Neural cell (in vitro differentiated cells): Measurements from ENCODE around the gene MRPL22. TPM values are rescaled to one million over a fixed set of nuclear protein-coding genes. Genes with fewer than 3 reads are reported as not detected.
"Not testable (repeated sequence)": the region's sequence is repeated elsewhere in the genome, so short reads cannot be mapped to it uniquely, and the experiment has no call there.

Experiments
- H2AFZ ChIP-seq: fragments of 200-600, 300-800 bp; sonication (generic), shearing (Covaris generic); 2 replicates; pipeline ENCODE4 v1.6.0; 2014; ENCODE audit warnings: low read depth, mild to moderate bottlenecking, antibody characterized with exemption, low read length, moderate library complexity
- H3F3A ChIP-seq: fragments of 200-600 bp; shearing (Covaris generic); 2 replicates; pipeline ENCODE4 v1.6.1; 2016; ENCODE audit warnings: mild to moderate bottlenecking, moderate library complexity, mixed read lengths, antibody characterized with exemption, low read length; ENCODE audit not compliant: insufficient read depth, poor library complexity, severe bottlenecking
- H3K27ac ChIP-seq: fragments of 200-600, 300-800 bp; sonication (generic), shearing (Covaris generic); 2 replicates; pipeline ENCODE4 v1.5.1; 2014; ENCODE audit warnings: mild to moderate bottlenecking, low read length, moderate library complexity
- H3K27me3 ChIP-seq: fragments of 300-800, 200-600 bp; sonication (generic), shearing (Covaris generic); 2 replicates; pipeline ENCODE4 v1.6.0; 2014; ENCODE audit warnings: mild to moderate bottlenecking, low read depth, low read length, moderate library complexity; ENCODE audit not compliant: insufficient read depth
- H3K36me3 ChIP-seq: fragments of 300-800, 200-600 bp; sonication (generic), shearing (Covaris generic); 2 replicates; pipeline ENCODE4 v1.5.1; 2014; ENCODE audit warnings: mild to moderate bottlenecking, antibody characterized with exemption, low read length, moderate library complexity; ENCODE audit not compliant: insufficient read depth
- H3K4me2 ChIP-seq: fragments of 300-800, 200-600 bp; sonication (generic), shearing (Covaris generic); 2 replicates; pipeline ENCODE4 v1.6.0; 2014; ENCODE audit warnings: mild to moderate bottlenecking, low read length
- H3K4me3 ChIP-seq: fragments of 300-800, 200-600 bp; sonication (generic), shearing (Covaris generic); 2 replicates; pipeline ENCODE4 v1.5.1; 2014; ENCODE audit warnings: mild to moderate bottlenecking, low read length, moderate library complexity
- H3K79me2 ChIP-seq: fragments of 200-600 bp; shearing (Covaris generic); replicated peaks from 2 replicates; pipeline ENCODE4 v1.6.0; 2014; ENCODE audit warnings: mild to moderate bottlenecking, low read length, moderate library complexity; ENCODE audit not compliant: insufficient read depth
- H3K9ac ChIP-seq: fragments of 300-800, 200-600 bp; sonication (generic), shearing (Covaris generic); 2 replicates; pipeline ENCODE4 v1.6.1; 2016; ENCODE audit warnings: mild to moderate bottlenecking, low read length, mixed read lengths
- H3K9me2 ChIP-seq: fragments of 200-600 bp; shearing (Covaris generic); 2 replicates; pipeline ENCODE4 v1.6.1; 2016; ENCODE audit warnings: mild to moderate bottlenecking, low read length, mixed read lengths; ENCODE audit not compliant: insufficient read depth
- H3K9me3 ChIP-seq: fragments of 200-600, 300-800 bp; sonication (generic), shearing (Covaris generic); 2 replicates; pipeline ENCODE4 v1.6.1; 2016; ENCODE audit warnings: mild to moderate bottlenecking, mixed run types, low read length, moderate library complexity, mixed read lengths
- H4K20me1 ChIP-seq: fragments of 200-600 bp; shearing (Covaris generic); 2 replicates; pipeline ENCODE4 v1.6.1; 2016; ENCODE audit warnings: mild to moderate bottlenecking, mixed run types; ENCODE audit not compliant: insufficient read depth
- CTCF ChIP-seq: fragments of 450-650 bp; IDR thresholded peaks from 2 replicates; pipeline ENCODE4 v1.5.1; 2014; ENCODE audit warnings: antibody characterized with exemption, mild to moderate bottlenecking, moderate library complexity; ENCODE audit not compliant: poor library complexity, severe bottlenecking
- EP300 ChIP-seq: fragments of 450-650 bp; conservative IDR thresholded peaks from 2 replicates; pipeline ENCODE4 v1.6.1; 2014; ENCODE audit warnings: antibody characterized with exemption, mild to moderate bottlenecking, moderate library complexity; ENCODE audit not compliant: poor library complexity, severe bottlenecking
- EZH2 ChIP-seq: fragments of 200-600, 300-800 bp; shearing (Covaris generic), sonication (generic); IDR thresholded peaks from 2 replicates; pipeline ENCODE4 v1.6.1; 2014; ENCODE audit warnings: antibody characterized with exemption, low read length, borderline replicate concordance, mild to moderate bottlenecking; ENCODE audit not compliant: insufficient read depth, poor library complexity, severe bottlenecking
- MXI1 ChIP-seq: fragments of 450-650 bp; conservative IDR thresholded peaks from 2 replicates; pipeline ENCODE4 v1.6.1; 2014; ENCODE audit warnings: antibody characterized with exemption, mild to moderate bottlenecking; ENCODE audit not compliant: poor library complexity, severe bottlenecking
- POLR2AphosphoS5 ChIP-seq: IDR thresholded peaks from 2 replicates; pipeline ENCODE4 v1.6.1; 2012
- RAD21 ChIP-seq: fragments of 450-650 bp; conservative IDR thresholded peaks from 2 replicates; pipeline ENCODE4 v1.6.1; 2014; ENCODE audit warnings: antibody characterized with exemption, mild to moderate bottlenecking, moderate library complexity
- REST ChIP-seq: IDR thresholded peaks from 2 replicates; pipeline ENCODE4 v1.6.1; 2012; ENCODE audit warnings: borderline replicate concordance
- SMC3 ChIP-seq: fragments of 450-650 bp; conservative IDR thresholded peaks from 2 replicates; pipeline ENCODE4 v1.6.1; 2014; ENCODE audit warnings: antibody characterized with exemption, mild to moderate bottlenecking, moderate library complexity; ENCODE audit not compliant: poor library complexity
- TAF1 ChIP-seq: IDR thresholded peaks from 2 replicates; pipeline ENCODE4 v1.6.1; 2012; ENCODE audit warnings: low read depth
- polyA plus RNA-seq: library from polyadenylated mRNA; depleted of rRNA; stranded (reverse); fragments of >200 nt; gene quantifications from 2 replicates; pipeline ENCODE4 v1.2.3, GENCODE V29; 2014

Gene MRPL22
- polyA plus RNA-seq, 1 donor from 2014 or later: 28.0 TPM

GRCh38 chr5:154937718-154938466, 3.0 kb upstream of the MRPL22 start, which contains the start of gene GEMIN5:
GEMIN5 (minus strand) TSS chr5:154938211; CDS start chr5:154938133, 78 bp downstream.
- Histone ChIP-seq H3K27ac (peak within 1 kb of the TSS; percentile 29), H3K4me2 (peak within 1 kb of the TSS; percentile 79), H3K79me2 (peaks cover 22% of the 10 kb centered on the region), H3K27me3 (no peaks in the 10 kb centered on the region), H2AFZ (peak within 1 kb of the TSS; percentile 78), H3K36me3 (no peaks in the 10 kb centered on the region), H4K20me1 (no peaks in the 10 kb centered on the region), H3K9me3 (no peaks in the 10 kb centered on the region), H3K9me2 (no peaks in the 10 kb centered on the region), H3F3A (no peaks in the 10 kb centered on the region), H3K9ac (peak within 1 kb of the TSS; percentile 73), H3K4me3 (peak within 1 kb of the TSS; percentile 87)
- TF ChIP-seq CTCF (peak; percentile 19), EP300 (no peak), RAD21 (no peak), EZH2 (no peak), REST (no peak), SMC3 (no peak), TAF1 (peak; percentile 67), MXI1 (peak; percentile 93), POLR2AphosphoS5 (peak; percentile 81)

- H3K36me3 ChIP-seq, H3K9me3 ChIP-seq, H3K4me3 ChIP-seq, H2AFZ ChIP-seq, H4K20me1 ChIP-seq, H3K27me3 ChIP-seq, H3K9me2 ChIP-seq, H3K9ac ChIP-seq, H3F3A ChIP-seq, H3K27ac ChIP-seq, H3K4me2 ChIP-seq: not testable (repeated sequence)
- H3K79me2 ChIP-seq: peaks cover 31% of the 10 kb centered on the region
Observed at GRCh38 chr5:154939387-154939786, 1.5 kb upstream of the MRPL22 start.
